GM12878 (cell line): ENCODE measurements around the gene WFDC8. TPM values are rescaled to one million over a fixed set of nuclear protein-coding genes. Genes with fewer than 3 reads are reported as not detected.

Experiments used
- ATAC-seq: fragments of 200-7000 bp; cut with Tn5 transposase; 3 replicates; pipeline ENCODE4 v1.9.1; 2020; ENCODE audit warnings: mild to moderate bottlenecking, moderate library complexity
- BruUV-seq: library from RNA; stranded (reverse); fragments of 400-500 nt; replicated peaks from 2 replicates; lab custom pipeline; 2021; lab: Mats Ljungman, UMichigan
- CTCF ChIA-PET: fragments of 300-600 bp; sonication (Branson Sonifier 250); formaldehyde crosslinking; extraction: SDS; loops from one replicate; lab custom pipeline; 2021; ENCODE audit warnings: inconsistent platforms; lab: Yijun Ruan, JAX
- POLR2A ChIA-PET: fragments of 350-600 bp; formaldehyde crosslinking; extraction: SDS; loops from one replicate; lab custom pipeline; 2021; ENCODE audit warnings: inconsistent platforms; lab: Charles Lee
- RAD21 ChIA-PET: fragments of 300-600 bp; sonication (Branson Sonifier 250); formaldehyde crosslinking; loops from one replicate; lab custom pipeline; 2023; ENCODE audit warnings: antibody characterized with exemption; ENCODE audit not compliant: unreplicated experiment; lab: Charles Lee
- SMC1A ChIA-PET: fragments of 300-600 bp; sonication (Branson Sonifier 250); formaldehyde crosslinking; loops from one replicate; lab custom pipeline; 2023; ENCODE audit not compliant: unreplicated experiment, uncharacterized antibody; lab: Charles Lee
- DNase-seq: peaks from one replicate; pipeline ENCODE4 v3.0.0-alpha.2; 2011; ENCODE audit warnings: low read depth, low spot score
- FAIRE-seq: peaks from 3 replicates; lab custom pipeline; 2011; peaks lifted over from hg19 to GRCh38; lab: Jason Lieb, UNC
- H2AFZ ChIP-seq: 2 replicates; pipeline ENCODE4 v1.6.0; 2011; ENCODE audit warnings: low read depth, low read length, control low read depth; ENCODE audit not compliant: control insufficient read depth
- H3K27ac ChIP-seq: 2 replicates; pipeline ENCODE4 v1.5.1; 2011; ENCODE audit warnings: control low read depth; ENCODE audit not compliant: control insufficient read depth, insufficient read depth
- H3K27me3 ChIP-seq, 2 experiments: replicated peaks in 1 of 2; 2 replicates each; pipeline versions ENCODE4 v1.6.0 to v1.6.1; 2011; ENCODE audit warnings: low read length in 1 of 2; ENCODE audit not compliant: control insufficient read depth in 2 of 2, insufficient read depth in 2 of 2
- H3K36me3 ChIP-seq, 2 experiments: 2 replicates each; pipeline ENCODE4 v1.5.1; 2011; ENCODE audit warnings: low read length in 1 of 2; ENCODE audit not compliant: control insufficient read depth in 2 of 2, insufficient read depth in 2 of 2
- H3K4me1 ChIP-seq: 2 replicates; pipeline ENCODE4 v1.6.1; 2011; ENCODE audit warnings: mild to moderate bottlenecking, low read length, moderate library complexity, mixed read lengths; ENCODE audit not compliant: control insufficient read depth, insufficient read depth
- H3K4me2 ChIP-seq: 2 replicates; pipeline ENCODE4 v1.6.0; 2011; ENCODE audit warnings: control low read depth; ENCODE audit not compliant: control insufficient read depth, insufficient read depth
- H3K4me3 ChIP-seq: fragments of 200-600 bp; sonication (generic); 2 replicates; pipeline ENCODE4 v1.5.1; 2016
- H3K79me2 ChIP-seq: 2 replicates; pipeline ENCODE4 v1.6.0; 2011; ENCODE audit warnings: low read length; ENCODE audit not compliant: control insufficient read depth, insufficient read depth
- H3K9ac ChIP-seq: 2 replicates; pipeline ENCODE4 v1.8.0; 2011; ENCODE audit warnings: low read length, control low read depth, mixed read lengths; ENCODE audit not compliant: control insufficient read depth, insufficient read depth
- H3K9me3 ChIP-seq: replicated peaks from 3 replicates; pipeline ENCODE4 v1.5.1; 2011; ENCODE audit warnings: mild to moderate bottlenecking, low read length; ENCODE audit not compliant: control insufficient read depth, insufficient read depth
- H4K20me1 ChIP-seq: 2 replicates; pipeline ENCODE4 v1.6.0; 2011; ENCODE audit not compliant: control insufficient read depth, insufficient read depth
- ATF3 ChIP-seq: IDR thresholded peaks from 2 replicates; pipeline ENCODE4 v1.6.1; 2011; ENCODE audit warnings: low read depth, mild to moderate bottlenecking, low read length, moderate library complexity, borderline replicate concordance; ENCODE audit errors: extremely low read depth
- BCL3 ChIP-seq: IDR thresholded peaks from 2 replicates; pipeline ENCODE4 v1.6.1; 2011; ENCODE audit warnings: borderline replicate concordance, low read depth, mild to moderate bottlenecking, moderate library complexity, low read length; ENCODE audit not compliant: insufficient read depth, poor library complexity, severe bottlenecking
- BCLAF1 ChIP-seq: fragments of 450-650 bp; IDR thresholded peaks from 2 replicates; pipeline ENCODE4 v1.6.1; 2017; ENCODE audit warnings: antibody characterized with exemption, mild to moderate bottlenecking, moderate library complexity
- CBFB ChIP-seq: IDR thresholded peaks from 2 replicates; pipeline ENCODE4 v1.6.1; 2016; ENCODE audit warnings: antibody characterized with exemption, low read depth
- CHD4 ChIP-seq: fragments of 200-600 bp; sonication (generic); IDR thresholded peaks from 2 replicates; pipeline ENCODE4 v1.6.1; 2016; ENCODE audit warnings: mild to moderate bottlenecking
- ESRRA ChIP-seq: IDR thresholded peaks from 2 replicates; pipeline ENCODE4 v1.6.1; 2012; ENCODE audit warnings: mild to moderate bottlenecking, low read length, improper control_type of control experiment
- ETV6 ChIP-seq, 2 experiments: fragments of 450-650 bp in 1 of 2; IDR thresholded peaks in 1 of 2; conservative IDR thresholded peaks in 1 of 2; 2 replicates each; pipeline ENCODE4 v1.6.1; 2014; ENCODE audit warnings: antibody characterized with exemption in 1 of 2, borderline replicate concordance in 1 of 2, low read depth in 1 of 2, mild to moderate bottlenecking in 1 of 2, moderate library complexity in 1 of 2
- GABPA ChIP-seq: IDR thresholded peaks from 2 replicates; pipeline ENCODE4 v1.6.1; 2014; ENCODE audit warnings: antibody characterized with exemption, low read depth, mild to moderate bottlenecking, inconsistent platforms
- MEF2B ChIP-seq: fragments of 450-650 bp; IDR thresholded peaks from 2 replicates; pipeline ENCODE4 v1.6.1; 2018; ENCODE audit warnings: mild to moderate bottlenecking, moderate library complexity; ENCODE audit not compliant: partially characterized antibody, poor library complexity, severe bottlenecking
- MYC ChIP-seq: IDR thresholded peaks from 2 replicates; pipeline ENCODE4 v1.6.1; 2011; ENCODE audit warnings: mild to moderate bottlenecking, low read length, moderate library complexity, inconsistent platforms; ENCODE audit not compliant: insufficient read depth, insufficient replicate concordance, insufficient read length, severe bottlenecking
- NFXL1 ChIP-seq: fragments of 450-650 bp; IDR thresholded peaks from 2 replicates; pipeline ENCODE4 v1.6.1; 2017; ENCODE audit warnings: antibody characterized with exemption, mild to moderate bottlenecking, borderline replicate concordance
- PAX5 ChIP-seq: IDR thresholded peaks from 2 replicates; pipeline ENCODE4 v1.6.1; 2011; ENCODE audit warnings: low read depth, low read length, borderline replicate concordance
- RELA ChIP-seq: fragments of 450-650 bp; IDR thresholded peaks from 2 replicates; pipeline ENCODE4 v1.8.0; 2014; ENCODE audit warnings: borderline replicate concordance; ENCODE audit not compliant: partially characterized antibody
- SMC3 ChIP-seq: IDR thresholded peaks from 2 replicates; pipeline ENCODE4 v1.6.1; 2011; ENCODE audit warnings: low read length, improper control_type of control experiment, borderline replicate concordance
- TCF7 ChIP-seq: IDR thresholded peaks from 2 replicates; pipeline ENCODE4 v1.6.1; 2014; ENCODE audit warnings: antibody characterized with exemption, borderline replicate concordance
- ZNF207 ChIP-seq: fragments of 450-650 bp; IDR thresholded peaks from 2 replicates; pipeline ENCODE4 v1.6.1; 2014; ENCODE audit warnings: antibody characterized with exemption, mild to moderate bottlenecking, borderline replicate concordance
- ZNF217 ChIP-seq: fragments of 450-650 bp; IDR thresholded peaks from 2 replicates; pipeline ENCODE4 v1.6.1; 2017; ENCODE audit warnings: antibody characterized with exemption, mild to moderate bottlenecking
- WGBS: methylation state at CpG from one replicate; pipeline ENCODE4 v1.1.6; 2016; ENCODE audit warnings: low lambda C conversion rate; ENCODE audit not compliant: insufficient replicate concordance, insufficient coverage; ENCODE audit errors: missing lambda C conversion rate; 5-methylcytosine and 5-hydroxymethylcytosine counted together
- in situ Hi-C: fragments of 300-500 bp; cut with MboI; formaldehyde crosslinking; loops from 9 replicates; pipeline ENCODE4 v1.14.3; 2018; ENCODE audit warnings: mixed read lengths
- intact Hi-C: fragments of 100-400 bp; cut with micrococcal nuclease; formaldehyde crosslinking; loops from one replicate; pipeline ENCODE4 v1.14.2; 2022; ENCODE audit not compliant: unreplicated experiment
- polyA plus RNA-seq, 11 experiments: library from polyadenylated mRNA; depleted of rRNA in 4 of 11; unstranded in 6 of 11; stranded (reverse) in 5 of 11; fragments of >200 nt; fragmentation: Nextera tagmentation in 4 of 11; fragmentation: Illumina TruSeq in 1 of 11; extraction: Ambion mirVana in 4 of 11; extraction: Trizol in 1 of 11; gene quantifications; 1 replicate in 1 of 11; 2 replicates in 10 of 11; pipeline versions ENCODE4 v1.2.1 to v1.2.3, GENCODE V29; 2011 to 2016; ENCODE audit warnings: inconsistent platforms in 2 of 11, missing spikeins in 2 of 11, low read depth in 1 of 11
- total RNA-seq, 4 experiments: library from RNA; depleted of rRNA in 3 of 4; stranded (reverse); fragments of >200 nt in 3 of 4; fragmentation: Illumina TruSeq in 1 of 4; extraction: Trizol in 1 of 4; gene quantifications; 2 replicates each; pipeline versions ENCODE4 v1.2.1 to v1.2.3, GENCODE V29; 2013 to 2021
- TF ChIP-seq, protein P1 (sequence below): IDR thresholded peaks from 2 replicates; pipeline ENCODE4 v1.6.1; 2011; ENCODE audit warnings: borderline replicate concordance, low read depth, mild to moderate bottlenecking, moderate library complexity, mixed read lengths, low read length; ENCODE audit not compliant: insufficient read depth; ENCODE audit errors: extremely low read length

Gene WFDC8
- total and polyA plus RNA-seq, 10 of the 15 experiments (the other 5 are each of a cell fraction or from before 2014, with no cell fraction given), result not detected

DNA sequence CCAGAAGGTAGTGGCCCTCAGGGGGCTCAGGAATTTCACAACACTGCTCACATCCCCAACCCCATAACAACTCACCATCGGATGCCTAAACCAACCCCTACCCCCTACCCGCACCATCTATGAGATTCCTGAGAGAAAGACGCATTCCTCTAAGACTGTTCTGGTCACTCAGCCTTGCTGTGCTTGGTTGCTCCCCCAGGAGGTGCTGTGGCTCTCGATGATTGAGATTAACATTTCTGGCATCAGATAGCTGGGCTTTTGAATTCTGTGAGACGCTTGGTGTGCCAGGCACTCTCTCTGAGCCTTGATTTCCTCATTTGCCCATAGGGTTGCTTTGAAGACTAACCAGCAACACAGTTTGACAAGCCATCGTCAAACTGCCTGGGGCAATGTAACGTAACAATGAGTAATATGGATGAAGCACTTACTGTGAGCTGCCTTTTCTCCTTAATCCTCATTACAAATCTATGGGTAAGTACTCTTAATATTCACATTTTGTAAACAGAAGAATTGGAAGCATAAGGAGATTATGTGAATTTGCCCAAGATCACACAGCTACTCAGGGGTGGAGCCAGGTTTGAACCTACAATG, 40.8 kb downstream of the WFDC8 start:
- no peak overlapping the region for H3K27ac ChIP-seq
- no peak overlapping the region for H2AFZ ChIP-seq
- WGBS, result 37% methylated on average over 7 of the region's 7 CpGs
- no TSS peak for BruUV-seq
- no peak overlapping the region for H3K9ac ChIP-seq
- H4K20me1 ChIP-seq, result no peaks in the 10 kb centered on the region
- no peak for FAIRE-seq
- no peaks in the 10 kb centered on the region for H3K36me3 ChIP-seq
- no peak for TF ChIP-seq CBFB
- TF ChIP-seq ESRRA, result no peak
- TF ChIP-seq ZNF207, result no peak
- TF ChIP-seq ATF3, result no peak
- TF ChIP-seq CHD4, result no peak
- no peak for TF ChIP-seq TCF7
- no peak for TF ChIP-seq MEF2B
- no peak for TF ChIP-seq ZNF217
- no peak for TF ChIP-seq BCLAF1
- TF ChIP-seq, protein P1, sequence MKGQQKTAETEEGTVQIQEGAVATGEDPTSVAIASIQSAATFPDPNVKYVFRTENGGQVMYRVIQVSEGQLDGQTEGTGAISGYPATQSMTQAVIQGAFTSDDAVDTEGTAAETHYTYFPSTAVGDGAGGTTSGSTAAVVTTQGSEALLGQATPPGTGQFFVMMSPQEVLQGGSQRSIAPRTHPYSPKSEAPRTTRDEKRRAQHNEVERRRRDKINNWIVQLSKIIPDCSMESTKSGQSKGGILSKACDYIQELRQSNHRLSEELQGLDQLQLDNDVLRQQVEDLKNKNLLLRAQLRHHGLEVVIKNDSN, result no peak
- TF ChIP-seq GABPA, result no peak
- no peak for TF ChIP-seq NFXL1
- no peak for TF ChIP-seq ETV6 (conservative IDR thresholded peaks at IDR 0.05 in 1 of 2, IDR thresholded peaks at IDR 0.05 in 1 of 2; ENCODE audit: borderline replicate concordance in 1 of 2, low read depth in 1 of 2)
- no peak for TF ChIP-seq MYC
- TF ChIP-seq BCL3, result no peak
- no peak for TF ChIP-seq PAX5
- no peak for TF ChIP-seq SMC3
- no peak for TF ChIP-seq RELA
- TF ChIP-seq, all 136 proteins: peak for 0
- Histone ChIP-seq H3K79me2 (no peaks in the 10 kb centered on the region), H3K4me2 (no peak overlapping the region), H3K9me3 (no peaks in the 10 kb centered on the region), H3K4me1 (no peaks in the 10 kb centered on the region), H3K4me3 (no peak overlapping the region), H3K27me3 (no peaks in the 10 kb centered on the region; a peak in 1 of 4 replicates)
- no peak for DNase-seq
- in situ Hi-C loops (no loop called here), intact Hi-C loops (no loop called here)
- ATAC-seq, result no peak
- POLR2A ChIA-PET, result no interaction called here
- SMC1A ChIA-PET, result no interaction called here
- CTCF ChIA-PET, result interaction anchor here (0.5 to 1.2 kb wide), 3 partner anchors 230 to 390 kb away, joined by 3 to 4 read pairs (median 3); no protein-coding TSS in a partner anchor
- RAD21 ChIA-PET, result no interaction called here
